SH-SY5Y (cell line): ENCODE data around the gene SCN9A.

Source experiments
- GATA2 ChIP-seq: IDR thresholded peaks from 2 replicates; pipeline ENCODE4 v1.6.1; 2011; ENCODE audit warnings: mild to moderate bottlenecking, low read depth, low read length
- GATA3 ChIP-seq: IDR thresholded peaks from 2 replicates; pipeline ENCODE4 v1.6.1; 2011; ENCODE audit warnings: low read depth, mild to moderate bottlenecking, low read length, moderate library complexity

GRCh38 chr2:166223298-166223697 is 152.4 kb downstream of the SCN9A start:
- no peak for TF ChIP-seq GATA3
- no peak for TF ChIP-seq GATA2
